Measurements from ENCODE around the gene ROR2. TPM values are rescaled to one million over a fixed set of nuclear protein-coding genes. Genes with fewer than 3 reads are reported as not detected.
"Not testable (repeated sequence)": the region's sequence is repeated elsewhere in the genome, so short reads cannot be mapped to it uniquely, and the experiment has no call there.

The ROR2 gene
- total RNA-seq, 1 experiment from 2014 or later: 2.7 TPM

DNA sequence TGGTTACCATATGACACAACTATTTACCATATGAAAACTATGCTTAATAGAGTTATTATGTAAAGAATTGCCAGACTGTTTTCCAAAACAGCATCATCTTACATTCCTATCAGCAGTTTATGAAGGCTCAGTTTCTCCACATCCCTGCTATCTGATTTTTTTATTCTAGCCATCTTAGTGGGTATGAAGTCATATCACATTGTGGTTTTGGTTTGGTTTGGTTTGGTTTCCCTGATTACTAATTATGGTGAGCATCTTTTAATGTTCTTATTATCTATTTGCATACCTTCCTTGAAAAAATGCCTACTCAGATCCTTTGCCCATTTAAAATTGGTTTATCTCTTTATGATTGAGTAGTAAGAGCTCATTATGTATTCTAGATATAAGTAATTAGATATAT, 327.0 kb downstream of the ROR2 start:
- Histone ChIP-seq H4K5ac (ENCODE audit: insufficient read length, low read depth, low read length) (no peak overlapping the region), H3T11ph (ENCODE audit: low read length) (no peak overlapping the region), H3K79me1 (ENCODE audit: insufficient read depth, low read depth, low read length, poor library complexity, severe bottlenecking) (no peaks in the 10 kb centered on the region), H3K4ac (ENCODE audit: low read depth, low read length) (no peak overlapping the region), H3K27ac (ENCODE audit: insufficient read length, low read depth, low read length) (no peak overlapping the region), H2BK20ac (ENCODE audit: low read depth, low read length, poor library complexity, severe bottlenecking) (no peak overlapping the region), H3K14ac (ENCODE audit: insufficient read depth, low read length) (no peak overlapping the region), H2BK12ac (ENCODE audit: insufficient read length, low read depth, low read length) (no peak overlapping the region), H3K23me2 (ENCODE audit: insufficient read length, low read depth, low read length, poor library complexity, severe bottlenecking) (no peaks in the 10 kb centered on the region), H2BK5ac (ENCODE audit: insufficient read length, low read length) (no peak overlapping the region), H3K9ac (ENCODE audit: extremely low read depth, insufficient read length, low read length) (no peak overlapping the region), H3K27me3 (ENCODE audit: insufficient read depth, low read length) (no peaks in the 10 kb centered on the region), H2BK120ac (ENCODE audit: low read depth, low read length, poor library complexity, severe bottlenecking) (no peak overlapping the region), H3K56ac (ENCODE audit: insufficient read length, low read depth, low read length) (no peak overlapping the region), H4K91ac (ENCODE audit: insufficient read length, low read depth, low read length) (no peak overlapping the region), H3K4me2 (ENCODE audit: insufficient read depth, insufficient read length, low read length) (no peak overlapping the region), H2AK5ac (ENCODE audit: insufficient read length, low read length) (no peak overlapping the region), H4K8ac (replicated peaks; ENCODE audit: insufficient read length, low read depth, low read length) (no peak overlapping the region), H4K20me1 (ENCODE audit: control insufficient read depth, insufficient read depth, insufficient read length) (no peaks in the 10 kb centered on the region), H3K4me1 (ENCODE audit: insufficient read depth, low read length) (no peaks in the 10 kb centered on the region), H3K23ac (ENCODE audit: insufficient read length, low read depth, low read length) (no peak overlapping the region), H2BK15ac (ENCODE audit: low read depth, low read length) (no peak overlapping the region), H3K18ac (ENCODE audit: insufficient read length, low read depth, low read length) (no peak overlapping the region), H2AFZ (ENCODE audit: low read length) (no peak overlapping the region), H3K9me3 (ENCODE audit: control insufficient read depth, low read depth, low read length) (no peaks in the 10 kb centered on the region), H3K79me2 (ENCODE audit: insufficient read depth, low read length) (no peaks in the 10 kb centered on the region)
- Mint-ChIP-seq H3K27me3 (ENCODE audit: low read depth) (no peaks in the 10 kb centered on the region; the same call in 1 of the 2 replicates), H3K36me3 (ENCODE audit: insufficient read depth in 1 of 3, low read depth in 3 of 3) (no peaks in the 10 kb centered on the region; a peak in 2 of 7 replicates), H3K9me3 (peaks cover 0 to 2% of the 10 kb centered on the region in 2 experiments; a peak in 2 of 5 replicates), H3K27ac (no peak overlapping the region), H3K4me3 (no peak overlapping the region), H3K4me1 (no peaks in the 10 kb centered on the region)
- TF ChIP-seq CTCF (conservative IDR thresholded peaks at IDR 0.05): no peak
- DNase-seq: no peak

DNA sequence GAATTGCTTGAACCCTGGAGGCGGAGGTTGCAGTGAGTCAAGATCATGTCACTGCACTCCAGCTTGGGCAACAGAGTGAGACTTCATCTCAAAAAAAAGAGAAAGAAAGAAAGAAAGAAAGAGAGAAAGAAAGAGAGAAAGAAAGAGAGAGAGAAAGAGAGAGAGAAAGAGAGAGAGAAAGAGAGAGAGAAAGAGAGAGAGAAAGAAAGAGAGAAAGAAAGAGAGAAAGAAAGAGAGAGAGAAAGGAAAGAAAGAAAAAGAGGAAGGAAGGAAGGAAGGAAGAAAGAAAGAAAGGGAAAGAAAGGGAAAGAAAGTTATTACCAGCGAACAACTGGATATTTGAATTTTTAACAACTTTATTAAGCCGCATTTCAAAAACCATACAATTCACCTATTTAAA, 327.9 kb downstream of the ROR2 start:
- not testable (repeated sequence) for H2BK15ac ChIP-seq (ENCODE audit: low read depth, low read length); H3K9me3 Mint-ChIP-seq; H4K5ac ChIP-seq (ENCODE audit: insufficient read length, low read depth, low read length); H3K23ac ChIP-seq (ENCODE audit: insufficient read length, low read depth, low read length); DNase-seq; H3K27me3 Mint-ChIP-seq (ENCODE audit: low read depth); H3T11ph ChIP-seq (ENCODE audit: low read length); H3K18ac ChIP-seq (ENCODE audit: insufficient read length, low read depth, low read length); H2BK12ac ChIP-seq (ENCODE audit: insufficient read length, low read depth, low read length); H3K56ac ChIP-seq (ENCODE audit: insufficient read length, low read depth, low read length); H2AFZ ChIP-seq (ENCODE audit: low read length); H3K36me3 Mint-ChIP-seq (ENCODE audit: insufficient read depth in 1 of 3, low read depth in 3 of 3); H3K9me3 ChIP-seq (ENCODE audit: control insufficient read depth, low read depth, low read length); H3K23me2 ChIP-seq (ENCODE audit: insufficient read length, low read depth, low read length, poor library complexity, severe bottlenecking); H3K4me3 Mint-ChIP-seq; H3K14ac ChIP-seq (ENCODE audit: insufficient read depth, low read length); H2BK5ac ChIP-seq (ENCODE audit: insufficient read length, low read length); H3K27ac ChIP-seq (ENCODE audit: insufficient read length, low read depth, low read length); H2BK20ac ChIP-seq (ENCODE audit: low read depth, low read length, poor library complexity, severe bottlenecking); H3K79me1 ChIP-seq (ENCODE audit: insufficient read depth, low read depth, low read length, poor library complexity, severe bottlenecking); H4K20me1 ChIP-seq (ENCODE audit: control insufficient read depth, insufficient read depth, insufficient read length); H3K79me2 ChIP-seq (ENCODE audit: insufficient read depth, low read length); H3K4me1 ChIP-seq (ENCODE audit: insufficient read depth, low read length); H3K9ac ChIP-seq (ENCODE audit: extremely low read depth, insufficient read length, low read length); H2AK5ac ChIP-seq (ENCODE audit: insufficient read length, low read length); H3K27me3 ChIP-seq (ENCODE audit: insufficient read depth, low read length); H2BK120ac ChIP-seq (ENCODE audit: low read depth, low read length, poor library complexity, severe bottlenecking); H3K27ac Mint-ChIP-seq; H4K8ac ChIP-seq (replicated peaks; ENCODE audit: insufficient read length, low read depth, low read length); H4K91ac ChIP-seq (ENCODE audit: insufficient read length, low read depth, low read length); H3K4ac ChIP-seq (ENCODE audit: low read depth, low read length); H3K4me2 ChIP-seq (ENCODE audit: insufficient read depth, insufficient read length, low read length); H3K4me1 Mint-ChIP-seq
- no CpG with 5 or more reads among the region's 3 CpGs for WGBS (ENCODE audit: extremely low coverage, insufficient read length, low lambda C conversion rate)
